NCI-H226 (cell line): Measurements from ENCODE around the gene RBMS2.
A peak's percentile ranks its signal among the peaks of the same experiment; 100 is the strongest.
"Not testable (repeated sequence)": the region's sequence is repeated elsewhere in the genome, so short reads cannot be mapped to it uniquely, and the experiment has no call there.

ENCODE experiments used
- DNase-seq: peaks from one replicate; pipeline ENCODE4 v3.0.0-alpha.2; 2015

Gene RBMS2, protein sequence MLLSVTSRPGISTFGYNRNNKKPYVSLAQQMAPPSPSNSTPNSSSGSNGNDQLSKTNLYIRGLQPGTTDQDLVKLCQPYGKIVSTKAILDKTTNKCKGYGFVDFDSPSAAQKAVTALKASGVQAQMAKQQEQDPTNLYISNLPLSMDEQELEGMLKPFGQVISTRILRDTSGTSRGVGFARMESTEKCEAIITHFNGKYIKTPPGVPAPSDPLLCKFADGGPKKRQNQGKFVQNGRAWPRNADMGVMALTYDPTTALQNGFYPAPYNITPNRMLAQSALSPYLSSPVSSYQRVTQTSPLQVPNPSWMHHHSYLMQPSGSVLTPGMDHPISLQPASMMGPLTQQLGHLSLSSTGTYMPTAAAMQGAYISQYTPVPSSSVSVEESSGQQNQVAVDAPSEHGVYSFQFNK

DNA sequence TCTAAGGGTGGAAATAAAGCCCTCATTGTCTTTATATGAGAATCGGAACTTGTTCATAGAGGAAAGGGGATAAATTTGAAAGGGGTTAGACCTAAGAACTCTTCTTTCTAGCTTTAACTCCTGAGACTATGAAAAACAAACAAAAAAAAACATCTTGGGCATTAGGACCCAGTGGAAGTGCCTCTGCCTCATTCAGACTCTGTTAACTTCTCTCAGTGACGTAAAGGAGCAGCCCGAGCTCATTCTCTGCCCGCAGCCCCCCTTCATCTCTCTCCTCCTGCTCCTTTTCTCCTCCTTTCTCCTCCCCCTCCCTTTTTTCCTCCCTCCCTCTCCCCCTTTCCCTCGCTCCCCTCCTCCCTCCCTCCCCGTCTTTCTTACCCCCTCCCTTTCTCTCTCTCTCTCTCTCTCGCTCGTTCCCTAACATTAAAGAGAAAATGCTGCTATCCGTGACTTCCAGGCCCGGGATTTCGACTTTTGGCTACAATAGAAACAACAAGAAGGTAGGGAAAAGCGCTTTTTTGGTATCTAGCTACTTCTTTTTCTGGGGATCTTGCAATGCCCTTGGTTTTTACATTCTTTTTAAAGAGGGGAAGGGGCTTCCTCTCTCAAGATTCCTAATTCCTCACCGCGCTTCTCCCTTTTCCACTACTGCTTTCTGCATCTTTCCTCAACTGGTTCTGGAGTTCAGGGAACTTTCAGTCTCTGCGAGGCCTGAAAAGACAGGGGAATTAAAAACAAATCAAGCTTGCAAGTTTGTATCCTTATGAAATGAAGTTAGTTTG, at the start of gene RBMS2:
Gene RBMS2, plus strand, starts transcription at position 231 of the 782 bp plus-strand sequence. Its CDS starts 204 bp downstream, at position 435.
- DNase-seq = peak; percentile 98

DNA sequence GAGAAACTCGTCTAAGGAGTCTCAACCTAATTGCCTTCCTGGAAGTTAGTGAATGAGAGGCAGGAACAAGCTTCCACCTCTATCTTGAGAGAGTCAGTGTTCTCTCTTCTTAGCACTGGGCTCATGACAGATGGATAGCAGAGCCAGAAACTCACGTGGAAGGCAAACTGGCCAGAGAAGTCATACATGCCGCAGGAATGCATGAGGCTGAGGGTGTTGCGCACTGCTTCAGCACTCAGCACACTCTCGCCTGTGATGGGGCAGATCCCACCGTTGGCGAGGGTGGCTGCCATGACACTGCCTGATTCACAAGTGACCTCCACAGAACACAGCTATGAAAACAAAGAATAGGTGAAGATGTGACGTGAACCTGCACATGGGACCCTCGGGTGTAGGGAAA, 47.2 kb upstream of the RBMS2 start:
- DNase-seq = no peak

DNA sequence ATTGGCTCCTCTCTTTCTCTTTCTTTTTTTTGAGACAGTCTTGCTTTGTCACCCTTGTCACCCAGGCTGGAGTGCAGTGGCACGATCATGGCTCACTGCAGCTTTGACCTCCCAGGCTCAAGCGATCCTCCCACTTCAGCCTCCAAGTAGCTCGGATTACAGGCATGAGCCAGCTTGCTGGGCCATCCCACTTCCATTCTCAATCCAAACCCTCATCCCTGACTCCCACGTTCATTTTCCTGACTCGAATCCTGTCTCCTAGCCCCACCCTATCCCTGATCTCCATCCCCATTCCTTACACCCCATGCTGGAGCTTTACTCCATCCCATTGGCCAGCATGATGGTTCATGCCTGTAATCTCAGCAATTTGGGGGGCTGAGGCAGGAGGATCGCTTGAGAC, 45.5 kb upstream of the RBMS2 start:
- DNase-seq = peak; percentile 54

DNA sequence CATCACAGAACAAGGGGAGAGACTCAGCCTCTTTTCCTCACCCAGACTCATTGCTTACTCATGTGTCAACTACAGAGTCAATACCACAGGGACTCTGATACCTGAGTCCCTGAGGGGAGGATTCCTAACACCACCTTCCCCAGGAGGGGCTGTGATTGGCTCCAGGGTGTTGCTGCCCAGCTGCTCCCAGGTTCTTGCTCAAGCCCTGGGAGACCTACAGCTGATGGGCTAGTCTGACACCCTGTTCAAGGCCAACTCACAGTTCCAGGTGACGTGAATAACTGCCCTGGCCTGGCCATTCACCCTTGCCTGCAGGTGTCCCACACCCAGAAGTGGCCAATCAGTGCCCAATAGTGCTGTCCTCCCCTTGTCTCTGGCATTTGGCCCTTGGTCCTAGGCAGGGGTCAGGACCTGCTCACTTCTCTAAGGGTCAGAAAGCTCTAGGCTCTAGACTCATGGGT, 44.6 kb upstream of the RBMS2 start:
- no peak for DNase-seq

DNA sequence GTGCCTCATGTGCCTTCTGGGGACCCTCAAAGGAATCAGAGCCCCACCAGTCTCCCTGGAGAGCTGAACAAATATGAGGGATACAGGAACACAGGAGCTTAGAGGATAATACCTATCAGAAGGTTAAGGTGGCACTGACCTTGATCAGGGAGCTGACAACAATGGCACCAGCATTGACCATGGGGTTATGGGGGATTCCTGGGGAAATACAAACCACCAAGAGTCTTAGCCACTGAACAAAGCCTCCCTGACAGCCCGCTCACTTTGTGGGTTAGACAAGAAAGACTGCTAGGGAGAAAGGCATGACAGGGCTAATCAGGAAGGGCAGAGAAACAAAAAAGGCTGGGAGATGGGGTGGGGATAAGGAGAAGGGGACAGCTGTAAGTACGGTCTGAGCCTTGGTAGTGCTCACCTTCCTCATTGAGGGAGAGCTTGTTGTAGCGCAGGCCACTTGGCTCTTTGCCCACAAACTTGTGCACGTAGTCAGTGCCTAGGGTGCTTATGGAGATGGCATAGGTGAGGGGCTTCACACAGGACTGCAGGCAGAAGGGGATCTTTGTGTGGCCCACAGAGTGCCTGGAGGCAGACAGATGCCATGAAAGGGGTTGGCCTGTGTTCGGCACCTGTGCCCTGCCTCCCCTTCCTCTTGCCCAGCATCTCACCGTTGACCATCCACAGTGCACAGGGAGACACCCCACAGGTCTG, 43.9 kb upstream of the RBMS2 start:
- no peak for DNase-seq

DNA sequence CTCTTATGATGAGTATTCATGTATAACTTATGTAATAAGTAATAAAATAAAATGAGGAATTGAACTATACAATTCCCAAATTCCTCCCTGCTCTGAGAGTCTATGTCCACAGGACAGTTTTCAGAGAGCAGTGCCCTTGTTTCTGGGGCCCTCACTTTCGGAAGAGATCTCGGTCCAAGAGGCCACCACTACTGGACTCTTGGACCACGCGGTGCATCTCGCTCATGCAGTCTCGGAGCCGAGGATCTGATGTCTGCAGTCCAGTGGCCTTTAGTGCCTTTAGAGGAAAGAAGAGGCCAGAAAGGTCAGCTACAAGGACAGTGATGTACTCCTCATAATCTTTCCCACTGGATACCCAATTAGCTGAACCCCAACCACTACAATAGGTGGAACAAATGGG, 42.0 kb upstream of the RBMS2 start:
- DNase-seq = no peak

DNA sequence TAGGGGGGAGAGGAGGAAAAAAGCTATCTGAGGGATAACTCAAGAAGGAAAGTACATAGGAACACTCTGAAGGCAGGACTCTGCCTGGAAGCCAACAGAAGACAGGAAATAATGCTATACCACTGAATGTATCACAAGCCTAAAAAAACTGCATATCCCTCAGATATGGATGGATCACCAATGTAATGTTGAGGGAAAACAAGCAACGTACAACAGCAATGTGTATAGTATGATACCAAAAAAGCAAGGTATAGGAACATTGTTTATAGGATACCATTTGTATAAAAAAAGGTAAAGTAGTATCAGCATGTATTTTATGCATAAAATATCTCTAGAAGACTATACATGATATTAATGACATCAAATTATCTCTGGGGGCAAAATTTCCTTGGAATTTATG, 37.1 kb upstream of the RBMS2 start:
- no peak for DNase-seq

DNA sequence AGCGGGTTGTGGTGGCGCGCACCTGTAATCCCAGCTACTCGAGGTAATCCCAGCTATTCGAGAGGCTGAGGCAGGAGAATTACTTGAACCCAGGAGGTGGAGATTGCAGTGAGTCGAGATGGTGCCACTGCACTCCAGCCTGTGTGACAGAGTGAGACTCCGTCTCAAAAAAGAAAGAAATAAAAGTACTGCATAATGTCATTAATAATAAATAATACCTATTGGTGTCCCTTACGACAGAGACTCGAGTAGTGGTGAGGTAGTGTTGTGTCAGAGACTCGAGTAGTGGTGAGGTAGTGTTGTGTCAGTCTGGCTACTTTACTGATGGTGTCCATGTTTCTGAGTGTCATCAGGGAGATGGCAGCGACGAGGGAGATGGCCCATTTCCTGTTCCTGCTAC, 34.9 kb upstream of the RBMS2 start:
- no peak for DNase-seq

DNA sequence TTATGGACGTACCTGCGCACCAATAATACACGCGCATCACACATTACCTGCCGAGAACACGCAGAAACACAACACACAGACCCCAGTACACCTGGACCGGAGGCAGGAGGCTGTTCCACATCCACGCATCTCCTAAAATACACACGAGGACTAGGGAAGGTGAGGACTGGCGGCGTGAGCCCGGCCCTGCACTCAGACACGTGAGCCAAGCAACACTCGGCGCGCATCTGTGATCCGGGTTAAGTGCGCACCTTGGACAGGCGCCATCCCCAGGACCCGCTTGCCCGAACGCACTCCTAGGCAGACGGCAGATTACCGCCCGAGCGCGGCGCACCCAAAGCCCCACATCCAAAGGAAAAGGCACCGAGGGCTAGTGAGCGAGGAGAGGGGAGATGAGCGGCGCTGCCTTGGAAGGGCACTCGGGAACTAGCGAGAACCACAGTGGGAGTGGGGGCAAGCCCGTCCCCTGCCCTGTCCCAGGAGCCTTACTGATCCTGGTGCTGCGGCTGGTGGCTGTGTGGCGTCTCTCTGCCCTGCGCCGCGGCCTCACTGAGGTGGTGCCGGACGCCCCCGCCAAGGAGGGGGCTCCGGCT, 34.1 kb upstream of the RBMS2 start:
- no peak for DNase-seq

DNA sequence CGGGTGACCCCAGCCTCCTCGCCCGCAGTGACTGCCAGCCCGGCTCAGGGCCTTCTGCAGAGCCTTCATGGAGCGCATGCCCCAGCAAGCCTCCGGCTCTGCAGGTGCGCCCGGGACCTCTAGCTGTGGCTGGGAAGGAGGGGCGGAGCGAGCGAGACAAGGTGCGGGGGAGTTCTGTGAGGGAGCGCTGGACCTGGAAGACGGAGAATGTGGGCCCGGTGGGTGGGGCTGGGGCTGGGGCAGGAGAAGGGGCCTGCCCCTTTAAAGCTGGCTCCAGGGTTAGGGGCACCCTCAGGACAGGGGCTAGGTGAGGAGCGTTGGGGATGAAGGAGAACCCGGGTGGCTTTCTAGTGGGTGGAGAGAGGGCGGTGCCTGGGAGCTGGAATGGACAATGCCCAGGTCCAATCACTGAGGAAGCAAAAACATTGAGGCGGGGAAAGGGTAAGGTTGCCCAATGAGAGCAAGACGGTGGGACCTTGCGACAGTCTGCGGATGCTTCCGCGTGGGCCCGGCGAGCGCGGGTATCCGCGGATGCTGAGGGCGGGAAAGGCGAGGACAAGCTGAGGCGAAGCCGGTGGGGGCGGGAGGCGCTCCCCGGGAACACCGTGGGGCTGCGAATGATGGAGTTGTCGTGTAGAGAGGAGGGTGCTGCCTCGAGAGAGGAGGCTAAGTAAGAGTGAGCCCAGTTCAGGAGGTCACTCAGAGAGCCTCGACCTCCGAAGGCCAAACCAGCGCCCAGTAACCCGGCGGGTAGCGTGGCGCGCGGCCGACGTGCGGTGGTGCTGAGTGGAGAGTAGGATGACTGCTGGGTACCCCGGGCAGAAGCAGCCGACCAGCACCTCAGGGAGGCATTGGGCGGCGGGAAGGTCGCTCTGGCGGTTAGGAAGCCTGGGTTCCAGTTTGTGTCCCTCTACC, 33.3 kb upstream of the RBMS2 start, which contains the start of gene GLS2:
Gene GLS2, minus strand, starts transcription at position 121 of the 915 bp plus-strand sequence. Its CDS starts 43 bp downstream, at position 78.
- DNase-seq = peak; percentile 55

DNA sequence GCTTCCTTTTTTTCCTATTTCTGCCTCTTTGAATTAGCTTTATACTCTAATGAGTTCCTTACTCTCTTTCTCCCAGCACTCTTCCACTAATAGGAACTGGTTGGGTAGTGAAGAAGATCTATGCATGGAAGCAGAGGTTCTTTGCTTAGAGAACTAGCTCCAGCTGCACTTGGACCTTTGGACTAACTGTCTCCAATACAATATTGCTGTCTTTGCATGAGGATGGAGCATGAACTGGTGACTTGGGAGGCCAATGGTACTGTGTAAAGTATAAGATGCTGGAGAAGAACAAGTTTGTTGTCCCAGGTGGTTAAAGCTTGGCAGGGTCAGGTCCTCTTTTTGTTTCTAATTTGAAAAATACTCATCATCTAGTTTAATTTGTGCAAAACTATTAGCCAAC, 31.3 kb upstream of the RBMS2 start:
- DNase-seq = no peak

DNA sequence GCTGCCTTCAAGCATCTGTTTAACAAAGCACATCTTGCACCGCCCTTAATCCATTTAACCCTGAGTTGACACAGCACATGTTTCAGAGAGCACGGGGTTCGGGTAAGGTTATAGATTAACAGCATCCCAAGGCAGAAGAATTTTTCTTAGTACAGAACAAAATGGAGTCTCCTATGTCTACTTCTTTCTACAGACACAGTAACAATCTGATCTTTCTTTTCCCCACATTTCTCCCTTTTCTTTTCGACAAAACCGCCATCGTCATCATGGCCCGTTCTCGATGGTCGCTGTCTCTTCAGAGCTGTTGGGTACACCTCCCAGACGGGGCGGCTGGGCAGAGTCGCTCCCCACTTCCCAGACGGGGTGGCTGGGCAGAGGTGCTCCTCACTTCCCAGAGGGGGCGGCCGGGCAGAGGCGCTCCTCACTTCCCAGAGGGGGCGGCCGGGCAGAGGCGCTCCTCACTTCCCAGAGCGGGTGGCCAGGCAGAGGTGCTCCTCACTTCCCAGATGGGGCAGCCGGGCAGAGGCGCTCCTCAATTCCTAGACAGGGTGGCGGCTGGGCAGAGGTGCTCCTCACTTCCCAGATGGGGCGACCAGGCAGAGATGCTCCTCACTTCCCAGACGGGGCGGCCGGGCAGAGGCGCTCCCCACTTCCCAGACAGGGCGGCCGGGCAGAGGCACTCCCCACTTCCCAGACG, 28.1 kb upstream of the RBMS2 start:
- DNase-seq = not testable (repeated sequence)

DNA sequence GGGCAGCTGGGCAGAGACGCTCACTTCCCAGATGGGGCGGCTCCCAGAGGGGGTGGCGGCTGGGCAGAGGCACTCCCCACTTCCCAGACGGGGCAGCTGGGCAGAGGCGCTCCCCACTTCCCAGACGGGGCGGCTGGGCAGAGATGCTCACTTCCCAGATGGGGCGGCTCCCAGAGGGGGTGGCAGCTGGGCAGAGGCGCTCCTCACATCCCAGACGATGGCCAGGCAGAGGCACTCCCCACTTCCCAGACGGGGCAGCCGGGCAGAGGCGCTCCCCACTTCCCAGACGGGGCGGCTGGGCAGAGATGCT, 27.6 kb upstream of the RBMS2 start:
- not testable (repeated sequence) for DNase-seq

DNA sequence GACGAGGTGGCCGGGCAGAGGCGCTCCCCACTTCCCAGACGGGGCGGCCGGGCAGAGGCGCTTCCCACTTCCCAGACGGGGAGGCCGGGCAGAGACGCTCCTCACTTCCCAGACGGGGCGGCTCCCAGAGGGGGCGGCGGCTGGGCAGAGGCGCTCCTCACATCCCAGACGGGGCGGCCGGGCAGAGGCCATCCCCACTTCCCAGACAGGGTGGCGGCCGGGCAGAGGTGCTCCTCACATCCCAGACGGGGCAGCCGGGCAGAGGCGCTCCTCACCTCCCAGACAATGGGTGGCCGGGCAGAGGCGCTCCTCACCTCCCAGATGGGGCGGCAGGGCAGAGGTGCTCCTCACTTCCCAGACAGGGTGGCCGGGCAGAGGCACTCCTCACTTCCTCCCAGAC, 27.1 kb upstream of the RBMS2 start:
- DNase-seq = not testable (repeated sequence)

DNA sequence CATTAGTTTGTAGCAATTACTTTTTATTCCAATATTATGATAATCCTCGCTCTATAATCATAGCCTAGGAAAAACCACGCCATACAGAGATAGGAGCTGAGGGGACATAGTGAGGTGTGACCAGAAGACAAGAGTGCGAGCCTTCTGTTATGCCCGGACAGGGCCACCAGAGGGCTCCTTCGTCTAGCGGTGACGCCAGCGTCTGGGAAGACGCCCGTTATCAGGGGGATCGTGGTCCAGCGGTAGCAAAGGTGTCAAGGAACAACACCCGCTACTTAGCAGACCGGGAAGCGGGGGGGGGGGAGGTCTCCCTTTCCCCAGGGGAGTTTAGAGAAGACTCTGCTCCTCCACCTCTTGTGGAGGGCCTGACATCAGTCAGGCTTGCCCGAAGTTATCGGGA, 24.9 kb upstream of the RBMS2 start:
- DNase-seq = not testable (repeated sequence)

DNA sequence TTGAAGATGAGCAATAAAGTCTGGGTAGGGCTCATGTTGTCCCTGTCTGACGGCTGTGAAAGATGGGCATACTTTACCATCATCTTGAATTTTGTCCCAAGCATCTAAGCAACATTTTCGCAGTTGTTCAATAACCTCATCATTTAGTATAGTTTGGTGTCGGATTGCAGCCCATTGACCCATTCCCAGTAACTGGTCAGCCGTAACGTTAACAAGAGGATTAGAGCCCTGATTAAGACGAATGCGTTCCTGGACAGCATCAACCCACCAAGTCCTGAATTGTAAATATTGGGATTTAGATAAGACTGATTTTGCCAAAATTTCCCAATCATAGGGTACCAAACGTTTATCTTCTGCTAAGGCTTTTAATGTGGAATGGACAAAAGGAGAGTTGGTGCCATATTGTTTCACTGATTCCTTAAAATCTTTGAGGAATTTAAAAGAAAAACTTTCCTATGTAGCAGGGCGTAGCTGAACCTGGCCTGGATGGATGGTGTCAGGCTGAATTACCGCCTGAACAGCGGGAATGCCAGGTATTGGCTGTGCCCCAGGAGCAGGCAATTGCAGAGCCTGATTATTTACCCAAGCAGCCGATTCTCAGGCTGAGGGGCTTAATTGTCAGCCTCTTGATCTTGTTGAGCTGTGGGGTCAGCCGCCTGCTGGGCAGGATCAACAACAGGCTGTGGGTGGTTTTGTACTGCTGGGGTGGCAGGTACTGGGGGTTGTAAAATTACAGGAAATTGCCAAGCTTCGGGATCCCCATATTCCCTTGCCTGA, 23.3 kb upstream of the RBMS2 start:
- not testable (repeated sequence) for DNase-seq

DNA sequence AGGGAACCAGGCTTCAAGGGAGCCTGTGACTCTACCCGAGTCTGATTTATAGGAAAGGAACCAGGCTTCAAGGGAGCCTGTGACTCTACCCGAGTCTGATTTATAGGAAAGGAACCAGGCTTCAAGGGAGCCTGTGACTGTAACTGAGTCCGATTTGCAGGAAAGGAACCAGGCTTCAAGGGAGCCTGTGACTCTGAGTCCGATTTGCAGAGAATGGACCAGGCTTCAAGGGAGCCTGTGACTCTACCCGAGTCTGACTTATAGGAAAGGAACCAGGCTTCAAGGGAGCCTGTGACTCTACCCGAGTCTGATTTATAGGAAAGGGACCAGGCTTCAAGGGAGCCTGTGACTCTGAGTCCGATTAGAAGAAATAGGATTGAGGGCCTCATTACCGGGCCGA, 22.2 kb upstream of the RBMS2 start:
- not testable (repeated sequence) for DNase-seq

DNA sequence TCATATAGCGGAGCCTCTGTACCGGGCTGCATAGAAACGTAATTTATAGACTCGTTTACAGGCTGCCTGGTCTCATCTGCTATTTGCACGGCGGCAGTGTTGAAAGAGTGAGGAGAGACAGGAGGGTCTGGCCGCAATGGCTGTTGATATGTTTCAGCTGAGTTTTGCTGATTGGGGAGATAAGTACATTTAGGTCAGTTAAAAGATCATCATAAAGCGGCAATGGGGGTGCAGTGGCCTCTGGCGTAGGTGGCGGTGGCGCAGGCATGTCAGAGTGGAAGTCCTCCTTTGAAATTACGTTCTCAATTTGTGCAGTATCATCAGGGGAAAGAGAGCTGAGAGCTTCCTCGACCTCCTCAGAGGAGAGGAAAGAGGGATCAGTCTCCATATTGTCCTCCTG, 21.7 kb upstream of the RBMS2 start:
- DNase-seq = not testable (repeated sequence)

DNA sequence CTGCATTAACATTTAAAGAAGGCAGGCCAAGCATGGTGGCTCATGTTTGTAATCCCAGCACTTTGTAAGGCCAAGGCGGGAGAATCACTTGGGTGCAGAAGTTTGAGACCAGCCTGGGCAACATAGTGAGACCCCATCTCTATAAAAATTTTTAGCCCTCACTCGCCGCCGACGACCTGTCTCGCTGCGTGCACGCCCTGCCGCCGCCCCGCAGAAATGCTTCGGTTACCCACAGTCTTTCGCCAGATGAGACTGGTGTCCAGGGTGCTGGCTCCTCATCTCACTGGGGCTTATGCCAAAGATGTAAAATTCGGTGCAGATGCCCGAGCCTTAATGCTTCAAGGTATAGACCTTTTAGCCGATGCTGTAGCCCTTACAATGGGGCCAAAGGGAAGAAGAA, 10.8 kb upstream of the RBMS2 start:
- DNase-seq = no peak

DNA sequence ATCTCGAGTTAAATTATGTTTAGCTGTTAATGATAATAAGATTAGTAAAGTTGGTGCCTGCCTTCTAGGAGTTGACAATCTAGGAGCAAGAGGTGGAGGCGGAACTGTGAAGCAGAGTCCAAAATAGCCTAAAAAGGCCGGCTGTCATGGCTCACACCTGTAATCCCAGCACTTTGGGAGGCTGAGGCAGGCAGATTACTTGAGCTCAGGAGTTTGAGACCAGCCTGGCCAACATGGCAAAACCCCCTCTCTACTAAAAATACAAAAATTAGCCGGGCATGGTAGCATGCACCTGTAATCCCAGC, 7.7 kb upstream of the RBMS2 start:
- DNase-seq = not testable (repeated sequence)

DNA sequence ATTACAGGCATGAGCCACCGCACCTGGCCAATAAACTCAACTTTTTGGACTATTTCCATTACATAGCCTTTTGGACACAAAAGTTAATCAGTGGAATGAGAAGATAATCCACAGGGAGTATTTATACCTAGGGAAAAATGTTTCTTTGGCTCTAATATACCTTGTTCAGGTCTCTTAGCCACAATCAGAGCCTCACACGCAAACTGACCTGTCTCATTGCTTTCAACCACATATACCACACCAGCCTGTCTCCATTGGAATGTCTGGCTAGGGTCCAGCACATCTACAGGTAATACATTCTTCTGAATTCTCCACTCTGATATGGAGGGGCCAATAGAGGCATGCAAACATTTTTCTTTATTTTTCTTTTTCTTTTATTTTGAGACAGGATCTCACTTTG, 3.8 kb upstream of the RBMS2 start:
- DNase-seq = peak; percentile 80
